OCI-LY7 (cell line): ENCODE data around the gene NCKAP1.

ENCODE experiments used
- CTCF ChIP-seq: fragments of 200-600 bp; sonication (generic); conservative IDR thresholded peaks from 2 replicates; pipeline ENCODE4 v1.5.1; 2014; ENCODE audit warnings: mild to moderate bottlenecking, antibody characterized with exemption, low read length, moderate library complexity, mixed read lengths
- EZH2phosphoT487 ChIP-seq: fragments of 200-600 bp; sonication (generic); IDR thresholded peaks from 2 replicates; pipeline ENCODE4 v1.6.1; 2018; ENCODE audit warnings: low read depth, borderline replicate concordance, mild to moderate bottlenecking, mixed run types, antibody characterized with exemption, low read length, moderate library complexity, mixed read lengths

GRCh38 chr2:183014005-183014404 lies 24.3 kb downstream of the NCKAP1 start:
- no peak for TF ChIP-seq CTCF
- TF ChIP-seq EZH2phosphoT487: no peak
